ENCODE measurements around the gene ERN1. TPM values are rescaled to one million over a fixed set of nuclear protein-coding genes. Genes with fewer than 3 reads are reported as not detected.

ERN1 gene
- polyA plus RNA-seq, 1 donor (not counting 4 experiments of a cell fraction or from before 2014, with no cell fraction given), result 7.1 TPM

DNA sequence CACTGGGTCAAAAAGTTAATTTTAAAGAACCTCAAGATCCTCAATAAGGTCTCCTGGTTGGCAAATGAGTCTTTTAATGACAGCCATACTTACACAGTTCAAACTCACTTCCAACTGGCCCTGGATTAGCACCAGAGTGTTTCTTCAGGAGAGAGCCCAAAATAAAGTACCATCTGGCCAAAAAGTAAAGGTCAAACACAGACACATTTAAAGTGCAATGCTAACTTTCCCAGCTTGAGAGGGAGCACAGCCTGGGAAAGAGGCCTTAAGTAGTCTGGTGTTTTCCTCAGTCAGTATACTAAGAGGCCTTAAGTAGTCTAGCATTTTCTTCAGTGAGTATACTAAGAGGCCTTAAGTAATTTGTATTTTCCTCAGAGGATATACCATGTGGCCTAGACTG, 46.6 kb upstream of the ERN1 start:
- Histone ChIP-seq H3K4me3 (ENCODE audit: control insufficient read depth in 2 of 3, extremely low read depth in 1 of 3, insufficient read depth in 2 of 3, low read depth in 1 of 3, low read length in 3 of 3) (no peak overlapping the region), H3K27ac (ENCODE audit: control insufficient read depth, insufficient read depth, low read length) (no peak overlapping the region), H3K9ac (ENCODE audit: control insufficient read depth, extremely low read depth, insufficient read depth, low read length) (no peak overlapping the region), H3K36me3 (ENCODE audit: control insufficient read depth in 2 of 2, extremely low read depth in 1 of 2, insufficient read depth in 2 of 2, low read length in 2 of 2) (peaks cover 22 to 28% of the 10 kb centered on the region in 2 experiments), H3K9me1 (ENCODE audit: control insufficient read depth, extremely low read depth, insufficient read depth, low read length) (no peaks in the 10 kb centered on the region), H4K20me1 (ENCODE audit: control insufficient read depth, extremely low read depth, insufficient read depth, low read length) (no peaks in the 10 kb centered on the region), H3K4me1 (ENCODE audit: control insufficient read depth, extremely low read depth, insufficient read depth, low read length) (peaks cover under 1% of the 10 kb centered on the region), H2AFZ (ENCODE audit: control insufficient read depth, low read length) (no peak overlapping the region), H3K79me2 (ENCODE audit: control insufficient read depth, insufficient read depth, low read length) (no peaks in the 10 kb centered on the region), H3K27me3 (ENCODE audit: control insufficient read depth, extremely low read depth, insufficient read depth, low read length) (no peaks in the 10 kb centered on the region), H3K9me3 (ENCODE audit: control insufficient read depth, low read depth, low read length) (no peaks in the 10 kb centered on the region), H3K4me2 (ENCODE audit: control insufficient read depth, extremely low read depth, insufficient read depth, low read depth, low read length) (no peak overlapping the region)
- DNase-seq (ENCODE audit: low read depth, low spot score) (no peak), FAIRE-seq (no peak)
- dilution Hi-C loops (cut with MboI; ENCODE audit: extremely low pct_ligation_motif_present, low sequenced_read_pairs), result no loop called here
- TF ChIP-seq EZH2 (IDR thresholded peaks at IDR 0.05; ENCODE audit: low read length), result no peak
- TF ChIP-seq, protein P1, sequence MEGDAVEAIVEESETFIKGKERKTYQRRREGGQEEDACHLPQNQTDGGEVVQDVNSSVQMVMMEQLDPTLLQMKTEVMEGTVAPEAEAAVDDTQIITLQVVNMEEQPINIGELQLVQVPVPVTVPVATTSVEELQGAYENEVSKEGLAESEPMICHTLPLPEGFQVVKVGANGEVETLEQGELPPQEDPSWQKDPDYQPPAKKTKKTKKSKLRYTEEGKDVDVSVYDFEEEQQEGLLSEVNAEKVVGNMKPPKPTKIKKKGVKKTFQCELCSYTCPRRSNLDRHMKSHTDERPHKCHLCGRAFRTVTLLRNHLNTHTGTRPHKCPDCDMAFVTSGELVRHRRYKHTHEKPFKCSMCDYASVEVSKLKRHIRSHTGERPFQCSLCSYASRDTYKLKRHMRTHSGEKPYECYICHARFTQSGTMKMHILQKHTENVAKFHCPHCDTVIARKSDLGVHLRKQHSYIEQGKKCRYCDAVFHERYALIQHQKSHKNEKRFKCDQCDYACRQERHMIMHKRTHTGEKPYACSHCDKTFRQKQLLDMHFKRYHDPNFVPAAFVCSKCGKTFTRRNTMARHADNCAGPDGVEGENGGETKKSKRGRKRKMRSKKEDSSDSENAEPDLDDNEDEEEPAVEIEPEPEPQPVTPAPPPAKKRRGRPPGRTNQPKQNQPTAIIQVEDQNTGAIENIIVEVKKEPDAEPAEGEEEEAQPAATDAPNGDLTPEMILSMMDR (optimal IDR thresholded peaks at IDR 0.05 in 1 of 3, IDR thresholded peaks at IDR 0.05 in 1 of 3, conservative IDR thresholded peaks at IDR 0.05 in 1 of 3; ENCODE audit: extremely low read depth in 1 of 3, insufficient read depth in 2 of 3, low read length in 3 of 3), result no peak

DNA sequence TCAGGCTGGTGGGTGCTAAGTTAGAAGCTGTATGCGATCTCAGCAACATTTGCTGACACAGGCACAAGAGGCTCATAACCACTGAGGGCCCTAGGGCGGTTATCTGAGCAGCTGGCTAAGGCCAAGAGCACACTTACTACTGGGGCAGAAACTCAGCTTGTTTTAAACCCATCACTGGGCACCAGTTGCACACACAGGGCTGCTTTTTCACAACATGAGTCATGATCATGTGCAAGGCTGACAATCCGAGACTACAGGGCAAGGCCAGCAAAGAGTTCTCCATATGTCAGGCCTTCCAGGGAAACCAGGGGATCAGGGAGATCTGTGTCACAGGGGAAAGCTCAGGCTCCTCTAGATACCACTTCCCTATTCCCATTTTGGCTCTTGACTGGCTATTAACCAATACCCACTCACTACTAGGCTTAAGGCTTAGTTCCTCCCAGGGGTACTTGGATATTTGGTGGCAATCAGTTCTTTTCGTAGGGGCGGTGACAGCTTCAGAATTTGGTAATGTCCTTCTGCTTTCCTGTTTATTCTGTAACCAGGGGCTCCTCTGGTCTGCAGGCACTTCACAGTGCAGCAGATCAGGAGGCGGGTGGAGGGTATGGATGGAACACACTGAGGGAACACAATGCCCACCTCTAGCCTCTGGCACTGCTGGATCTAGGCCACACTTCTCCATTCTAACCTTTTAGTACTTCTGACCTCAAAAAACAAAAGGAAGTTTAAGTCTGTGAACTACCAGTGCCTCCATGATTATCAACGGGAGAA, 44.9 kb upstream of the ERN1 start:
- TF ChIP-seq, protein P1 (optimal IDR thresholded peaks at IDR 0.05 in 1 of 3, IDR thresholded peaks at IDR 0.05 in 1 of 3, conservative IDR thresholded peaks at IDR 0.05 in 1 of 3; ENCODE audit: extremely low read depth in 1 of 3, insufficient read depth in 2 of 3, low read length in 3 of 3), result no peak
- no peak for TF ChIP-seq EZH2 (IDR thresholded peaks at IDR 0.05; ENCODE audit: low read length)
- Histone ChIP-seq H3K79me2 (ENCODE audit: control insufficient read depth, insufficient read depth, low read length) (no peaks in the 10 kb centered on the region), H3K4me3 (ENCODE audit: control insufficient read depth in 2 of 3, extremely low read depth in 1 of 3, insufficient read depth in 2 of 3, low read depth in 1 of 3, low read length in 3 of 3) (no peak overlapping the region), H3K4me1 (ENCODE audit: control insufficient read depth, extremely low read depth, insufficient read depth, low read length) (peaks cover 10% of the 10 kb centered on the region), H2AFZ (ENCODE audit: control insufficient read depth, low read length) (no peak overlapping the region), H3K27me3 (ENCODE audit: control insufficient read depth, extremely low read depth, insufficient read depth, low read length) (no peaks in the 10 kb centered on the region), H3K4me2 (ENCODE audit: control insufficient read depth, extremely low read depth, insufficient read depth, low read depth, low read length) (no peak overlapping the region), H3K36me3 (ENCODE audit: control insufficient read depth in 2 of 2, extremely low read depth in 1 of 2, insufficient read depth in 2 of 2, low read length in 2 of 2) (peaks cover 20 to 35% of the 10 kb centered on the region in 2 experiments), H3K9ac (ENCODE audit: control insufficient read depth, extremely low read depth, insufficient read depth, low read length) (no peak overlapping the region), H3K27ac (ENCODE audit: control insufficient read depth, insufficient read depth, low read length) (no peak overlapping the region), H3K9me3 (ENCODE audit: control insufficient read depth, low read depth, low read length) (no peaks in the 10 kb centered on the region), H3K9me1 (ENCODE audit: control insufficient read depth, extremely low read depth, insufficient read depth, low read length) (no peaks in the 10 kb centered on the region), H4K20me1 (ENCODE audit: control insufficient read depth, extremely low read depth, insufficient read depth, low read length) (no peaks in the 10 kb centered on the region)
- FAIRE-seq, result no peak
- no peak for DNase-seq (ENCODE audit: low read depth, low spot score)
- dilution Hi-C loops (cut with MboI; ENCODE audit: extremely low pct_ligation_motif_present, low sequenced_read_pairs), result no loop called here
